ENCODE results near the gene TBC1D22B. TPM values are rescaled to one million over a fixed set of nuclear protein-coding genes. Genes with fewer than 3 reads are reported as not detected.
A peak's percentile ranks its signal among the peaks of the same experiment; 100 is the strongest.

TBC1D22B gene
- total and polyA plus RNA-seq, 12 donors = 7.4 to 21.9 (median 15.7) TPM

DNA sequence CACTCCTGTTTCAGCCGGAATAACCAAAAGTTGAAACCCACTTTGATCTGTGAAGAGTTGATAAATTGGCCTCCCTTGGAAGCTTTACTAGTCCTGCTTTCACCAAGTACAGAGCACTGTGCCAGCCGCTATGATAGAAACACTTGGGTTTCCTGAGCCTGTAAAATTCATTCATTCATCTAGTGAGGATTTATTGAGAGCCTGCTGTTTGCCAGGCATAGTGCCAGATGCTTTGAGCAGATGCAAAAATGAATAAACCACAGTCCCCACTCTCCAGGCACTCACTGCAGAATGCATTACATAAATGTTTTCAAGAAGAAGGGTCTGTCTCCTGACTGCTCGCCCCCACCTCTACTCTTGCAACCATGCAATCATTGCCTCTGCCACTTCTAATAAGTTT lies 25.7 kb downstream of the TBC1D22B start:
- TF ChIP-seq POLR2A (IDR thresholded peaks at IDR 0.05) = no peak
- TF ChIP-seq, protein P1, sequence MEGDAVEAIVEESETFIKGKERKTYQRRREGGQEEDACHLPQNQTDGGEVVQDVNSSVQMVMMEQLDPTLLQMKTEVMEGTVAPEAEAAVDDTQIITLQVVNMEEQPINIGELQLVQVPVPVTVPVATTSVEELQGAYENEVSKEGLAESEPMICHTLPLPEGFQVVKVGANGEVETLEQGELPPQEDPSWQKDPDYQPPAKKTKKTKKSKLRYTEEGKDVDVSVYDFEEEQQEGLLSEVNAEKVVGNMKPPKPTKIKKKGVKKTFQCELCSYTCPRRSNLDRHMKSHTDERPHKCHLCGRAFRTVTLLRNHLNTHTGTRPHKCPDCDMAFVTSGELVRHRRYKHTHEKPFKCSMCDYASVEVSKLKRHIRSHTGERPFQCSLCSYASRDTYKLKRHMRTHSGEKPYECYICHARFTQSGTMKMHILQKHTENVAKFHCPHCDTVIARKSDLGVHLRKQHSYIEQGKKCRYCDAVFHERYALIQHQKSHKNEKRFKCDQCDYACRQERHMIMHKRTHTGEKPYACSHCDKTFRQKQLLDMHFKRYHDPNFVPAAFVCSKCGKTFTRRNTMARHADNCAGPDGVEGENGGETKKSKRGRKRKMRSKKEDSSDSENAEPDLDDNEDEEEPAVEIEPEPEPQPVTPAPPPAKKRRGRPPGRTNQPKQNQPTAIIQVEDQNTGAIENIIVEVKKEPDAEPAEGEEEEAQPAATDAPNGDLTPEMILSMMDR (IDR thresholded peaks at IDR 0.05) = no peak
- Histone ChIP-seq H3K4me1 (replicated peaks in 1 of 2) (peaks cover 28 to 37% of the 10 kb centered on the region in 2 donors), H3K36me3 (replicated peaks in 1 of 2) (peaks cover 0 to 26% of the 10 kb centered on the region in 2 donors), H3K27ac (peak overlapping the region; percentile 2 to 81 (median 60)), H3K27me3 (no peaks in the 10 kb centered on the region), H3K9me3 (replicated peaks in 1 of 3) (no peaks in the 10 kb centered on the region), H3K4me3 (no peak overlapping the region)
- WGBS, 4 donors = 42 to 51% (median 44%) methylated on average over 3 of the region's 3 CpGs
- no peak for DNase-seq
- intact Hi-C loops (cut with DNase I) = no loop called here

DNA sequence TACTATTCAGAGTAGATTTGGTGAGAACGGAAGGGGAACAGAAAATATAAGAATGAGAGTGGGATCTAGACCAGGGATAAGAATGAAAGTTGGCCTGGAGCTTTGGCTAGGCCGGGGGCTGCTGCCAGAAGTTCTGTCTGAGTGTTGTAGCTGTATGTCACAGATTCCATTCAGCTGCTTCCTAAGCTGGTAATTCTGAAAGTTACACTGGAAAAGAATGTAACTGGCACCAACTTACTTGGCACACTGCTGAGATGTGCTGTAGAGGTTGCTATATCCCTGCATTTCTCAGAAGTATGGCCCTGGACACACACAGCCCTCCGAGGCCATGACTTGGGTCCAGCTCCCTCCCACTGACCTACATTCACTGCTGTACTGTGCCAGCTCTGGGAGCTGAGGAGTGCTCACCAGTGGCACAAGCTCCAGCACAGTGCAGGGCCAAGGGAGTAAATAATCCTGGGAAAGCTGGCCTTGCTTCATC lies 26.1 kb downstream of the TBC1D22B start:
- Histone ChIP-seq H3K4me3 (no peak overlapping the region), H3K27me3 (no peaks in the 10 kb centered on the region), H3K9me3 (replicated peaks in 1 of 3) (no peaks in the 10 kb centered on the region), H3K36me3 (replicated peaks in 1 of 2) (peaks cover 0 to 26% of the 10 kb centered on the region in 2 donors), H3K27ac (peak overlapping the region; percentile 2 to 81 (median 60)), H3K4me1 (replicated peaks in 1 of 2) (peaks cover 28 to 37% of the 10 kb centered on the region in 2 donors)
- intact Hi-C loops (cut with DNase I) = no loop called here
- TF ChIP-seq POLR2A (IDR thresholded peaks at IDR 0.05) = peak in 1 of 2 donors; percentile 51
- TF ChIP-seq, protein P1 (IDR thresholded peaks at IDR 0.05) = no peak
- peak; percentile 85 to 95 (median 93) for DNase-seq
- 24 to 37% (median 35%) methylated on average over 3 of the region's 3 CpGs for WGBS, 4 donors

DNA sequence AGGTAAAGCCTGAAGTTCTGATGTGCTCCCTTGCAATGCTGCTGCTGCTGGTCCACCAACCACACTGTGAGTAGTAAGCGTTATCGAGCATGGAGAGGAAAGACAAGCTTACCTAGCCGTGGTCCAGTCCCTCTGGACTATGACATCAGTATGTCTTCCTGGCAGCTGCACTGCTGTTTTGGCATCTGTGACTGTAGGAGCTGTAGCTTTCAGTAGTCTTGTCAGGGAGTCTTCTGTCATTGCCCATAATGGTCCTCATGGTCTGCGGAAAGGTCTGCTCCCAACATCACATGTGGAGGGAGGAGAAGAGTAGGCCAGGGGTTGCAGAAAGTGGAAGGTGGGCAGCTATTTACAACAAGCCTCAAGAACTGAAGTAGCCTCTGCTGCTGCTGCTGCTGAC lies 27.2 kb downstream of the TBC1D22B start:
- Histone ChIP-seq H3K4me1 (replicated peaks in 1 of 2) (peaks cover 28 to 31% of the 10 kb centered on the region in 2 donors), H3K27ac (peak overlapping the region in 3 of 5 donors; percentile 52 to 81 (median 80)), H3K27me3 (no peaks in the 10 kb centered on the region), H3K9me3 (replicated peaks in 1 of 3) (no peaks in the 10 kb centered on the region), H3K36me3 (replicated peaks in 1 of 2) (peaks cover 0 to 26% of the 10 kb centered on the region in 2 donors), H3K4me3 (no peak overlapping the region)
- DNase-seq = no peak
- no peak for TF ChIP-seq POLR2A (IDR thresholded peaks at IDR 0.05)
- TF ChIP-seq, protein P1 (IDR thresholded peaks at IDR 0.05) = no peak
- intact Hi-C loops (cut with DNase I) = no loop called here
- WGBS, 4 donors = 78 to 92% (median 84%) methylated on average over 3 to 4 of the region's 4 CpGs

DNA sequence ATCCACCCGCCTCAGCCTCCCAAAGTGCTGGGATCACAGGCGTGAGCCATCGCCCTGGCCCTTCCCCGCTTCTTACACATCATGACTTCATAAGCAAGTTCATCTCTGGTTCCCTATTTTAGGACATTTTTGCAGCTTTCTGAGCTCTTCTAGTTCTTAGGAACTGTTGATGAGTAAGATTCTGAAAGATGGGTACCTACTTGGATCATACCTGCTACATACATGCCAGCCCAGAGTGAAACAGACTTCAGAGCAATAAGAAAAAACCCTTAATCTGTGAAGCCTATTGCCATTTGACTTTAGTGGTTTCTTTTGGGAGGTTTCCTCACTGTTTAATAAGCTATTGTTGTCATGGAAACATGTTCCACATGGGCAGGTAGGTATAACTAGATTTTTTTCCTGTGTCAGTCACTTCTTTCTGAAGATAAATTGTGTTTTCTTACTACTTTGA lies 28.3 kb downstream of the TBC1D22B start:
- Histone ChIP-seq H3K9me3 (replicated peaks in 1 of 3) (no peaks in the 10 kb centered on the region), H3K27me3 (no peaks in the 10 kb centered on the region), H3K4me1 (replicated peaks in 1 of 2) (peaks cover 28 to 31% of the 10 kb centered on the region in 2 donors), H3K4me3 (no peak overlapping the region), H3K27ac (no peak overlapping the region), H3K36me3 (replicated peaks in 1 of 2) (peaks cover 0 to 28% of the 10 kb centered on the region in 2 donors)
- DNase-seq = no peak
- TF ChIP-seq, protein P1 (IDR thresholded peaks at IDR 0.05) = no peak
- TF ChIP-seq POLR2A (IDR thresholded peaks at IDR 0.05) = no peak
- intact Hi-C loops (cut with DNase I) = no loop called here
- 96 to 100% (median 100%) methylated on average over 4 of the region's 4 CpGs for WGBS, 4 donors
